ENCODE measurements around the gene ELL.

ELL gene

DNA sequence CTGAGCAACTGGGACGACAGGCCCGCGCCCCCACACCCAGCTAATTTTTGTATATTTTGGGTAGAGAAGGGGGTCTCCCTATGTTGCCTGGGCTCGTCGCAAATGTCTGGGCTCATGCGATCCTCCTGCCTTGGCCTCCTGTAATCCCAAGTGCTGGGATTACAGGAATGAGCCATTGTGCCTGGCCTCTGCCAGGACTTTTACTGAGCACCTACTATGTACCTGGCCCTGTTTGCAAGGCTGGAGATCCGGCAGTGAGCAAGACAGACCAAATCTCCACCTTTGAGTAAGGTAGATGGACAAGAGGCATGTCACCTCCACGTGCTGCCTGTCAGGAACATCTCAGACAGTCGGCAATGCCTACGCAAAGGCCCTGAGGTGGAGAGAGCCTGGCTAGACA lies 14.6 kb upstream of the ELL start:
- Histone ChIP-seq H4K20me1 (ENCODE audit: insufficient read depth) (no peaks in the 10 kb centered on the region), H3K36me3 (ENCODE audit: insufficient read depth) (no peaks in the 10 kb centered on the region)

DNA sequence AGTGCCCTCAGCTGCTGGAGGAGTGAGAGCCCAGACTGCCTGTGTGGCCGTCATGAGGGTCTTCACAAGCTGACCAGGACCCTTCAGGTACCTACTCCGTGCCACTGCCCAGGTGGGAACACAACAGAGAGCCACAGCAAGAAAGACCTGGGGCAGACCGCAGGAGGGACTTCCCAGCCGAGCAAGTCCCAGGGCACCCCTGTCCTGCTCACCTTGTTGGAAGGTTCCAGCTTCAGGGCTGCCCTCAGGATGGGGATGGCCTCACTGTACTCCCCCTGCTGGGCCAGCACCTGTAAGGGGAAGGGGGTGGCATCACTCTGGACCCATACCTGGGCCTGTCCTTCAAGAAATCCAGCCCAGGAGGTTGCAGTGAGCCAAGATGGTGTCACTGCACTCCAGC lies 11.2 kb upstream of the ELL start:
- H3K9ac ChIP-seq: no peak overlapping the region
- H4K20me1 ChIP-seq (ENCODE audit: insufficient read depth): no peaks in the 10 kb centered on the region
- H3K4me3 ChIP-seq (IDR thresholded peaks at IDR 0.05; ENCODE audit: insufficient read depth, low read depth, low read length): no peak overlapping the region
- no peaks in the 10 kb centered on the region for H3K36me3 ChIP-seq (ENCODE audit: insufficient read depth)
- TF ChIP-seq CTCF (conservative IDR thresholded peaks at IDR 0.05; ENCODE audit: low read depth, low read length): no peak
- H3K79me2 ChIP-seq (ENCODE audit: insufficient read depth, low read depth): no peaks in the 10 kb centered on the region
- H3K4me2 ChIP-seq: no peak overlapping the region
- H2AFZ ChIP-seq (ENCODE audit: low read depth): no peak overlapping the region
- H3K27ac ChIP-seq: no peak overlapping the region
- H3K27me3 ChIP-seq (ENCODE audit: insufficient read depth, low read depth): no peaks in the 10 kb centered on the region
- H3K4me1 ChIP-seq (ENCODE audit: low read depth, poor library complexity, severe bottlenecking): no peaks in the 10 kb centered on the region

More for the DNA sequence above, 14.6 kb upstream of the ELL start:
- no peak overlapping the region for H3K27ac ChIP-seq
- no peak overlapping the region for H3K4me3 ChIP-seq (IDR thresholded peaks at IDR 0.05; ENCODE audit: insufficient read depth, low read depth, low read length)
- H3K79me2 ChIP-seq (ENCODE audit: insufficient read depth, low read depth): no peaks in the 10 kb centered on the region; the same call in 1 of the 2 replicates
- no peak overlapping the region for H2AFZ ChIP-seq (ENCODE audit: low read depth)
- H3K4me2 ChIP-seq: no peak overlapping the region
- TF ChIP-seq CTCF (conservative IDR thresholded peaks at IDR 0.05; ENCODE audit: low read depth, low read length): no peak
- no peaks in the 10 kb centered on the region for H3K27me3 ChIP-seq (ENCODE audit: insufficient read depth, low read depth)
- H3K4me1 ChIP-seq (ENCODE audit: low read depth, poor library complexity, severe bottlenecking): no peaks in the 10 kb centered on the region
- H3K9ac ChIP-seq: no peak overlapping the region

DNA sequence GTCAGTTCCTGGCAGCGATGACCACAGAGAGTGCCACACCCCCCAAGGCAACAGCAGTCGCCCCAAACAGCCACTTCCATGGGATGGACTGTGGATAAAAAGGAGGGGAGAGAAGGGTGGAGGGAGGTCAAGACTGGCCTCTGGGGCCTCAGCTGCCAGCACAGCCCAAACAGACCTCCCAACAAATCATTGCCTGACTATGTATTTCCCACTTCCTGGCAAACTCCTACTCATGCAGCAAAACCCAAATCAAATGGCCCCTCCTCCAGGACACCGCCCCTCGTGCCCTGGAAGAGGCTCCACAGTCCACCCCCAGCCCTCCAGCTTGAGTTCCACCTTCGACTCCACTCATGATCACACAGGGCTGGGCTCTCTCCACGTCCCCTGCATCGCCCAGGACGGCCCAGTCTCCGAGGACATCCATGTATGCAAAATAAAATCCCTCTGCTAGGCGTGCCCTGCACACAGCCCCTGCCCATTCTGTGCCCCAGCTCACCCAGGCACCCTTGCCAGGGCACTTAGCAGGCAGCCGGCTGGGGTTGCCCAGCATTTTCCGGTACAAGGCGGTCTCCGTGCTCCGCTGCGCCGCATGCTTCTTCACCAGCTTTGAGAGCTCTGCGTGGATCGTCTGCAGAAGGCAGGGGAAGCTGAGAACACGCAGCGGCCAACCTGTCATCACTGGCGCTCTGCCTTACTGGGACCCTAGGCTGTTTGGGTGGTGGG lies 10.5 kb upstream of the ELL start:
- no peak overlapping the region for H2AFZ ChIP-seq (ENCODE audit: low read depth)
- no peak overlapping the region for H3K4me2 ChIP-seq
- H3K79me2 ChIP-seq (ENCODE audit: insufficient read depth, low read depth): no peaks in the 10 kb centered on the region
- no peak overlapping the region for H3K27ac ChIP-seq
- no peaks in the 10 kb centered on the region for H3K36me3 ChIP-seq (ENCODE audit: insufficient read depth)
- no peaks in the 10 kb centered on the region for H4K20me1 ChIP-seq (ENCODE audit: insufficient read depth)
- H3K9ac ChIP-seq: no peak overlapping the region
- no peak for TF ChIP-seq CTCF (conservative IDR thresholded peaks at IDR 0.05; ENCODE audit: low read depth, low read length)
- no peaks in the 10 kb centered on the region for H3K4me1 ChIP-seq (ENCODE audit: low read depth, poor library complexity, severe bottlenecking)
- H3K27me3 ChIP-seq (ENCODE audit: insufficient read depth, low read depth): no peaks in the 10 kb centered on the region
- H3K4me3 ChIP-seq (IDR thresholded peaks at IDR 0.05; ENCODE audit: insufficient read depth, low read depth, low read length): no peak overlapping the region

GRCh38 chr19:18531485-18531884 lies 9.6 kb upstream of the ELL start:
- Histone ChIP-seq H2AFZ (ENCODE audit: low read depth) (no peak overlapping the region), H3K4me2 (no peak overlapping the region), H3K79me2 (ENCODE audit: insufficient read depth, low read depth) (no peaks in the 10 kb centered on the region), H3K4me1 (ENCODE audit: low read depth, poor library complexity, severe bottlenecking) (no peaks in the 10 kb centered on the region), H3K9ac (no peak overlapping the region), H3K4me3 (IDR thresholded peaks at IDR 0.05; ENCODE audit: insufficient read depth, low read depth, low read length) (no peak overlapping the region), H3K27ac (no peak overlapping the region), H4K20me1 (ENCODE audit: insufficient read depth) (no peaks in the 10 kb centered on the region), H3K36me3 (ENCODE audit: insufficient read depth) (no peaks in the 10 kb centered on the region), H3K27me3 (ENCODE audit: insufficient read depth, low read depth) (no peaks in the 10 kb centered on the region)
- no peak for TF ChIP-seq CTCF (conservative IDR thresholded peaks at IDR 0.05; ENCODE audit: low read depth, low read length)
